Endothelial cell of umbilical vein (primary cell): ENCODE measurements around the gene BEND3. TPM values are rescaled to one million over a fixed set of nuclear protein-coding genes. Genes with fewer than 3 reads are reported as not detected.

Source experiments
- BruUV-seq: library from RNA; stranded (reverse); fragments of 400-500 nt; replicated peaks from 2 replicates; lab custom pipeline; 2021; lab: Mats Ljungman, UMichigan
- CTCF ChIA-PET: fragments of 300-600, 350-600 bp; sonication (Branson Sonifier 250); formaldehyde crosslinking; loops from one replicate; lab custom pipeline; 2021; ENCODE audit warnings: antibody characterized with exemption, inconsistent platforms; lab: Charles Lee
- POLR2A ChIA-PET: fragments of 300-600, 350-600 bp; sonication (Branson Sonifier 250); formaldehyde crosslinking; loops from one replicate; lab custom pipeline; 2021; ENCODE audit warnings: antibody characterized with exemption, inconsistent platforms; lab: Charles Lee
- DNase-seq: peaks from one replicate; pipeline ENCODE4 v3.0.0-alpha.2; 2011; ENCODE audit warnings: low read depth, low spot score
- FAIRE-seq: peaks from 2 replicates; lab custom pipeline; 2011; peaks lifted over from hg19 to GRCh38; lab: Jason Lieb, UNC
- H2AFZ ChIP-seq: 2 replicates; pipeline ENCODE4 v1.6.0; 2012; ENCODE audit warnings: low read depth, low read length, control low read depth, inconsistent platforms
- H3K27ac ChIP-seq: 2 replicates; pipeline ENCODE4 v1.5.1; 2011; ENCODE audit warnings: low read depth, mild to moderate bottlenecking, control low read depth, low read length, moderate library complexity; ENCODE audit not compliant: insufficient read depth
- H3K27me3 ChIP-seq, 2 experiments: 2 replicates each; pipeline versions ENCODE4 v1.6.0 to v1.6.1; 2011; ENCODE audit warnings: low read length in 2 of 2, mixed read lengths in 1 of 2; ENCODE audit not compliant: control insufficient read depth in 2 of 2, insufficient read depth in 2 of 2
- H3K36me3 ChIP-seq, 2 experiments: 2 replicates in 1 of 2; 3 replicates in 1 of 2; pipeline ENCODE4 v1.5.1; 2011; ENCODE audit warnings: low read length in 2 of 2, mild to moderate bottlenecking in 1 of 2, moderate library complexity in 1 of 2; ENCODE audit not compliant: control insufficient read depth in 2 of 2, insufficient read depth in 2 of 2; ENCODE audit errors: extremely low read depth in 1 of 2
- H3K4me1 ChIP-seq: 3 replicates; pipeline ENCODE4 v1.5.1; 2011; ENCODE audit warnings: mild to moderate bottlenecking, low read length; ENCODE audit not compliant: control insufficient read depth, insufficient read depth; ENCODE audit errors: extremely low read depth
- H3K4me2 ChIP-seq: 2 replicates; pipeline ENCODE4 v1.6.1; 2011; ENCODE audit warnings: low read length, control low read depth, mixed read lengths; ENCODE audit not compliant: insufficient read depth
- H3K4me3 ChIP-seq, 3 experiments: fragments of 200-600 bp in 1 of 3; sonication (generic), shearing (Covaris generic) in 1 of 3; replicated peaks in 1 of 3; 2 replicates each; pipeline ENCODE4 v1.5.1; 2011 to 2016; ENCODE audit warnings: control low read depth in 3 of 3, low read length in 3 of 3, mild to moderate bottlenecking in 2 of 3, inconsistent platforms in 1 of 3, low read depth in 1 of 3, moderate library complexity in 1 of 3; ENCODE audit not compliant: insufficient read depth in 1 of 3
- H3K79me2 ChIP-seq: 2 replicates; pipeline ENCODE4 v1.6.0; 2012; ENCODE audit warnings: low read length, inconsistent platforms; ENCODE audit not compliant: control insufficient read depth, insufficient read depth
- H3K9ac ChIP-seq: replicated peaks from 2 replicates; pipeline ENCODE3; 2011; ENCODE audit warnings: low read length, control low read depth; ENCODE audit not compliant: insufficient read depth; ENCODE audit errors: extremely low read depth
- H3K9me1 ChIP-seq: replicated peaks from 3 replicates; pipeline ENCODE4 v1.6.0; 2011; ENCODE audit warnings: mild to moderate bottlenecking, low read length; ENCODE audit not compliant: control insufficient read depth, insufficient read depth; ENCODE audit errors: extremely low read depth
- H3K9me3 ChIP-seq: replicated peaks from 2 replicates; pipeline ENCODE4 v1.5.1; 2012; ENCODE audit warnings: low read length, inconsistent platforms; ENCODE audit not compliant: control insufficient read depth, insufficient read depth
- H4K20me1 ChIP-seq: replicated peaks from 2 replicates; pipeline ENCODE3; 2011; ENCODE audit warnings: mild to moderate bottlenecking, low read length; ENCODE audit not compliant: control insufficient read depth, insufficient read depth; ENCODE audit errors: extremely low read depth
- CTCF ChIP-seq, 2 donors: IDR thresholded peaks; 1 replicate in 1 of 2; 2 replicates in 1 of 2; pipeline ENCODE4 v1.5.1; 2011; ENCODE audit warnings: low read length in 2 of 2, mild to moderate bottlenecking in 2 of 2, moderate library complexity in 2 of 2, control low read depth in 1 of 2, inconsistent platforms in 1 of 2, low read depth in 1 of 2; ENCODE audit not compliant: insufficient read depth in 1 of 2; ENCODE audit errors: extremely low read depth in 1 of 2
- EZH2 ChIP-seq: IDR thresholded peaks from 2 replicates; pipeline ENCODE4 v1.6.1; 2012; ENCODE audit warnings: borderline replicate concordance, low read depth, mild to moderate bottlenecking, moderate library complexity, low read length, inconsistent platforms; ENCODE audit not compliant: severe bottlenecking
- FOS ChIP-seq: IDR thresholded peaks from 2 replicates; pipeline ENCODE4 v1.6.1; 2011; ENCODE audit warnings: mild to moderate bottlenecking, low read length, moderate library complexity, borderline replicate concordance; ENCODE audit not compliant: insufficient read depth
- GATA2 ChIP-seq: IDR thresholded peaks from 2 replicates; pipeline ENCODE4 v1.7.0; 2011; ENCODE audit warnings: low read depth, mild to moderate bottlenecking, moderate library complexity, mixed read lengths, low read length; ENCODE audit not compliant: insufficient read length, insufficient read depth
- JUN ChIP-seq: IDR thresholded peaks from 2 replicates; pipeline ENCODE4 v1.6.1; 2011; ENCODE audit warnings: borderline replicate concordance, low read depth; ENCODE audit not compliant: insufficient read length, insufficient read depth
- MYC ChIP-seq: IDR thresholded peaks from one replicate; pipeline ENCODE4 v1.6.1; 2011; ENCODE audit warnings: mild to moderate bottlenecking, low read depth, low read length
- POLR2A ChIP-seq: IDR thresholded peaks from 2 replicates; pipeline ENCODE4 v1.6.1; 2012; ENCODE audit warnings: low read depth, mild to moderate bottlenecking, control low read depth, low read length
- POLR2AphosphoS5 ChIP-seq: IDR thresholded peaks from 2 replicates; pipeline ENCODE4 v1.6.1; 2012; ENCODE audit warnings: low read depth, mild to moderate bottlenecking, control low read depth, low read length, moderate library complexity; ENCODE audit not compliant: insufficient read depth
- dilution Hi-C: fragments of 300-500 bp; cut with MboI; formaldehyde crosslinking; loops from one replicate; pipeline ENCODE4 v1.15.0; 2019; ENCODE audit warnings: low sequenced_read_pairs; ENCODE audit not compliant: extremely low pct_ligation_motif_present
- intact Hi-C: fragments of 100-400 bp; cut with micrococcal nuclease; formaldehyde crosslinking; loops from one replicate; pipeline ENCODE4 v1.10.0; 2022
- polyA plus RNA-seq, 4 experiments: library from polyadenylated mRNA; depleted of rRNA in 3 of 4; stranded (reverse) in 3 of 4; unstranded in 1 of 4; fragments of >200 nt; gene quantifications; 2 replicates each; pipeline versions ENCODE4 v1.2.1 to v1.2.3, GENCODE V29; 2011 to 2012; ENCODE audit warnings: missing spikeins in 1 of 4
- total RNA-seq: library from RNA; stranded (reverse); gene quantifications from 2 replicates; pipeline ENCODE4 v1.2.3, GENCODE V29; 2021
- TF ChIP-seq, protein P1 (sequence below): IDR thresholded peaks from 2 replicates; pipeline ENCODE4 v1.6.1; 2011; ENCODE audit not compliant: insufficient read depth, insufficient read length

The BEND3 gene
- total and polyA plus RNA-seq, 2 donors (not counting 3 experiments of a cell fraction or from before 2014, with no cell fraction given) = 1.6 to 4.8 TPM

DNA sequence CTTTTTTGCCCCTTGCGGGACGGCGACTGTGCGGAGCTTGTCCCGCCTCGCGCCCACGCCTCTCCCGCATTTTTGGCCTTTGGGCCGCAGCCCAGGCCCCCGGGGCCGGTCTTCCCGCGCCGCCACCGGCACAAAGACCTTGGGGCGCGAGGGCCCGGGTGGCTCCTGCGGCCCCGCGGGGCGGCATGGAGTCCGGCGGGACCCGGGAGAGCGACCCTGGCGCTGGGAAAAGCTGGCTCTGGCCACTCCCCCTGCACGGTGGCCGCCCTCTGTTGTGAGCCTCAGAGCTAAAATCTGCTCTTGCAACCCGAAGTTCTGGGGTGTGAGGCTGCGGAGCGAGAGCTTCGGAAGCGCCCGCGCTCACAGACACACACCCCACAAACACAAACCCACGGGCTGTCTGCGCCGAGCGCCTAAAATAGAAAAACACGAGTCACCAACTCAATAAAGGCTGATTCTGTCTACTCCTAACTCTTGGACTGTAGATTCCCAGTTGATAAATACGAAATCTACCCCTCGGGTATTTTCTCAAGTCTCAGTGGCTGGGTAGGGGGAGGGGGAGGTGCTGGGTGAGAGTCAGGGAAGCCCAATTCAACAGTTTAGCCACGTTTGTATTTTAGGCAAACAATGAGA lies 496 bp upstream of the BEND3 start:
- TF ChIP-seq GATA2 (peak; percentile 31), POLR2A (no peak)
- Histone ChIP-seq H3K36me3 (no peaks in the 10 kb centered on the region), H3K9ac (peak overlapping the region; percentile 61), H3K9me1 (no peaks in the 10 kb centered on the region), H3K4me2 (peak overlapping the region; percentile 98), H3K27ac (no peak overlapping the region), H2AFZ (peak overlapping the region; percentile 93), H4K20me1 (no peaks in the 10 kb centered on the region), H3K79me2 (no peaks in the 10 kb centered on the region), H3K4me1 (peaks cover 17% of the 10 kb centered on the region), H3K9me3 (no peaks in the 10 kb centered on the region), H3K27me3 (peaks cover 9 to 24% of the 10 kb centered on the region in 2 experiments), H3K4me3 (peak overlapping the region; percentile 68 to 78 (median 69))
- FAIRE-seq (peak; percentile 47), DNase-seq (peak; percentile 54)
- ChIA-PET POLR2A (no interaction called here), CTCF (interaction anchor here (0.8 to 1.8 kb wide), 8 partner anchors 9 to 934 kb away, joined by 3 to 7 read pairs (median 4); no protein-coding TSS in a partner anchor)
- intact Hi-C loops = loop anchor here (5.0 to 10.0 kb wide), 4 partner anchors 341 to 731 kb away; partner anchors contain the start of genes PDSS2 and SOBP
- no TSS peak for BruUV-seq
- dilution Hi-C loops = no loop called here

- H3K27ac ChIP-seq = no peak overlapping the region
- H3K4me2 ChIP-seq = peak overlapping the region; percentile 94
- H3K9me1 ChIP-seq = no peaks in the 10 kb centered on the region
- CTCF ChIA-PET = interaction anchor here (0.6 to 1.5 kb wide), 41 partner anchors 8 to 779 kb away, joined by 3 to 35 read pairs (median 4); partner anchors contain the start of genes MTRES1 and PDSS2
- intact Hi-C loops = loop anchor here (1.0 to 10.0 kb wide), 4 partner anchors 37 to 670 kb away; partner anchors contain the start of genes MTRES1 and SOBP
- peak overlapping the region; percentile 53 to 69 (median 69) for H3K4me3 ChIP-seq
- peak; percentile 78 for FAIRE-seq
- DNase-seq = peak; percentile 78
- peaks cover 9 to 24% of the 10 kb centered on the region in 2 experiments for H3K27me3 ChIP-seq
- peaks cover 17% of the 10 kb centered on the region for H3K4me1 ChIP-seq
- no peaks in the 10 kb centered on the region for H3K36me3 ChIP-seq
- TF ChIP-seq MYC = no peak
- TF ChIP-seq, protein P1, sequence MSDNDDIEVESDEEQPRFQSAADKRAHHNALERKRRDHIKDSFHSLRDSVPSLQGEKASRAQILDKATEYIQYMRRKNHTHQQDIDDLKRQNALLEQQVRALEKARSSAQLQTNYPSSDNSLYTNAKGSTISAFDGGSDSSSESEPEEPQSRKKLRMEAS = no peak
- TF ChIP-seq CTCF (IDR thresholded peaks at IDR 0.05; ENCODE audit: extremely low read depth in 1 of 2, insufficient read depth in 1 of 2, low read depth in 1 of 2, low read length in 2 of 2) = peak; percentile 73 to 82
- TF ChIP-seq EZH2 = no peak
- TF ChIP-seq JUN = no peak
- no peak for TF ChIP-seq GATA2
- TF ChIP-seq FOS = no peak
- TF ChIP-seq POLR2A = no peak
- TF ChIP-seq POLR2AphosphoS5 = peak; percentile 68
- peak overlapping the region; percentile 47 for H3K9ac ChIP-seq
- no TSS peak for BruUV-seq
- H2AFZ ChIP-seq = peak overlapping the region; percentile 95
- no peaks in the 10 kb centered on the region for H4K20me1 ChIP-seq
- no peaks in the 10 kb centered on the region for H3K79me2 ChIP-seq
- POLR2A ChIA-PET = interaction anchor here (0.6 to 1.0 kb wide), 2 partner anchors 72 to 86 kb away, joined by 3 to 5 read pairs; partner anchors contain the start of gene MTRES1
- H3K9me3 ChIP-seq = no peaks in the 10 kb centered on the region
- dilution Hi-C loops = no loop called here
Observed at GRCh38 chr6:107114213-107114925, 946 bp downstream of the BEND3 start.
